ENCODE data around the gene AMBRA1. TPM values are rescaled to one million over a fixed set of nuclear protein-coding genes. Genes with fewer than 3 reads are reported as not detected.

Gene AMBRA1
- polyA plus RNA-seq, 3 donors from 2014 or later: 5.3 to 12.8 (median 7.4) TPM

Other genes starting within 250 kb of the AMBRA1 start
- 100 to 1,000 TPM in 1 of 3 donors, 10 to 100 TPM in 2; 40.7 to 120 (median 63.6) TPM for gene DGKZ, start 246.6 kb downstream of the AMBRA1 start, polyA plus RNA-seq
- under 1 TPM in 1 of 3 donors, not detected in 2; 0.44 TPM for gene MDK, start 212.4 kb downstream of the AMBRA1 start, polyA plus RNA-seq
- gene CHRM4, start 202.2 kb downstream of the AMBRA1 start, polyA plus RNA-seq: under 1 TPM in 2 of 3 donors, not detected in 1; 0.31 to 0.51 TPM
- 1 to 10 TPM; 1.3 to 9.9 (median 2.9) TPM for gene HARBI1, start 23.2 kb upstream of the AMBRA1 start, polyA plus RNA-seq
- gene ATG13, start 23.5 kb upstream of the AMBRA1 start, polyA plus RNA-seq: 100 to 1,000 TPM in 2 of 3 donors, 10 to 100 TPM in 1; 67.4 to 103 (median 100) TPM
- gene ARHGAP1, start 106.6 kb upstream of the AMBRA1 start, polyA plus RNA-seq: 100 to 1,000 TPM in 1 of 3 donors, 10 to 100 TPM in 2; 38.6 to 104 (median 60.4) TPM
- gene ZNF408, start 107.0 kb upstream of the AMBRA1 start, polyA plus RNA-seq: 10 to 100 TPM in 1 of 3 donors, 1 to 10 TPM in 2; 9.1 to 14.6 (median 9.5) TPM
- not detected for gene F2, start 125.2 kb upstream of the AMBRA1 start, polyA plus RNA-seq

Data from immature natural killer cell (primary cell).